IgD-negative memory B cell (primary cell): ENCODE data around the gene DYNLL1. TPM values are rescaled to one million over a fixed set of nuclear protein-coding genes. Genes with fewer than 3 reads are reported as not detected.

ENCODE experiments used
- H3K27ac Mint-ChIP-seq, 3 donors: one replicate each; pipeline ENCODE4 v1.8.0; 2020 to 2022; ENCODE audit warnings: mild to moderate bottlenecking in 3 of 3, mixed read lengths in 3 of 3, moderate library complexity in 1 of 3
- H3K27me3 Mint-ChIP-seq: one replicate; pipeline ENCODE4 v1.8.0; 2021; ENCODE audit warnings: mixed read lengths
- H3K36me3 Mint-ChIP-seq: one replicate; pipeline ENCODE4 v1.8.0; 2020; ENCODE audit warnings: mild to moderate bottlenecking, mixed read lengths
- H3K4me1 Mint-ChIP-seq, 3 donors: one replicate each; pipeline ENCODE4 v1.8.0; 2020 to 2022; ENCODE audit warnings: mixed read lengths in 3 of 3, mild to moderate bottlenecking in 1 of 3
- H3K4me3 Mint-ChIP-seq, 4 donors: one replicate each; pipeline ENCODE4 v1.8.0; 2020 to 2022; ENCODE audit warnings: mild to moderate bottlenecking in 4 of 4, mixed read lengths in 4 of 4, moderate library complexity in 3 of 4
- H3K9me3 Mint-ChIP-seq, 3 donors: one replicate each; pipeline ENCODE4 v1.8.0; 2020 to 2021; ENCODE audit warnings: mixed read lengths in 3 of 3, mild to moderate bottlenecking in 1 of 3
- polyA plus RNA-seq: library from polyadenylated mRNA; unstranded; fragments of 300-500 nt; fragmentation: Illumina TruSeq; gene quantifications from one replicate; pipeline ENCODE4 v1.2.3, GENCODE V29; 2021

DYNLL1 gene
- polyA plus RNA-seq, 1 donor from 2014 or later: 442 TPM

- no peaks in the 10 kb centered on the region for H3K9me3 Mint-ChIP-seq
- no peak overlapping the region for H3K27ac Mint-ChIP-seq
- H3K4me1 Mint-ChIP-seq: peaks cover 22 to 40% (median 40%) of the 10 kb centered on the region in 3 donors
- no peaks in the 10 kb centered on the region for H3K27me3 Mint-ChIP-seq
- H3K36me3 Mint-ChIP-seq: peaks cover 2% of the 10 kb centered on the region
- H3K4me3 Mint-ChIP-seq: no peak overlapping the region
Observed at GRCh38 chr12:120542166-120542565, 46.3 kb downstream of the DYNLL1 start.

DNA sequence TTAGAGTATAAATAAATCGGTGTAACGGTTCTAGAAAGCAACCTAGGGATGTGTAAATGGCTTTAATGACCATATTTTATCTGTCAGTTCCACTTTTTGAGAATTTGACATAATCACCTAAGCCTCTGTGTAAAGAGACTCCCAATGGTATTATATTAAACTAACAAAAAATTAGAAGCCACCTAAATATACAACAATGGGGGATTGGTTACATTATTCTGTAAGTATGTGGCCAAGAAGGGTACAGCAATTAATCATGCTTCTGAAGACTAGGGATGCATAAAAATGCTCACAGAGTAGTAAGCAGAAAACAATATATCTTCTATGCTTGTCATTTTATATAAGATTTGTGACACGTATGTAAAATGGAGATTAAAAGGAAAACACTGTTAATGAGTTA lies 48.8 kb downstream of the DYNLL1 start:
- no peaks in the 10 kb centered on the region for H3K27me3 Mint-ChIP-seq
- H3K4me1 Mint-ChIP-seq: peaks cover under 1 to 15% (median 15%) of the 10 kb centered on the region in 3 donors
- no peak overlapping the region for H3K27ac Mint-ChIP-seq

DNA sequence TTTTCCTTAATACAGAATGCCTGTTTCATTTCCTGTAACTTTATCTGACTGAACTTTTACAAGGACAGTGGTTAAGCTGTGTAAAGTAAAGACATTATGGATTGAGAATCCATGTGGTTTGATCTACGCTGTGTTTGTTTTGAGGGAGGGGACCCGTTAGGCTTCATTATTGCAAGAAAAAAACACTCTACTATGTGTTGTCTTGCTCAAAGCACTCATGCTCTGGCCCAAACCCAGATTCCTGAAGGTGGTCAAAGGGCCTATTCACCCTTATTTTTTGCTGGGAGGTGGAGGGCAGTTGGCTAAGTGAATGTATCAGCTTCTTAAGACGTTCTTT lies 50.1 kb downstream of the DYNLL1 start:
- no peaks in the 10 kb centered on the region for H3K27me3 Mint-ChIP-seq
- H3K9me3 Mint-ChIP-seq: no peaks in the 10 kb centered on the region
- H3K4me1 Mint-ChIP-seq: peaks cover 0 to 11% (median 9%) of the 10 kb centered on the region in 3 donors
- peaks cover 2% of the 10 kb centered on the region for H3K36me3 Mint-ChIP-seq
- H3K4me3 Mint-ChIP-seq: no peak overlapping the region
- no peak overlapping the region for H3K27ac Mint-ChIP-seq

More for the DNA sequence above, 48.8 kb downstream of the DYNLL1 start:
- Mint-ChIP-seq H3K4me3 (no peak overlapping the region), H3K36me3 (peaks cover 2% of the 10 kb centered on the region), H3K9me3 (no peaks in the 10 kb centered on the region)

Other genes starting within 250 kb of the DYNLL1 start
- 6.3 TPM for gene PXN, start 230.4 kb upstream of the DYNLL1 start, polyA plus RNA-seq
- gene RNU4-2, start 204.2 kb upstream of the DYNLL1 start, polyA plus RNA-seq: not detected
- gene RNU4-1, start 202.9 kb upstream of the DYNLL1 start, polyA plus RNA-seq: not detected
- 0.74 TPM for gene SIRT4, start 193.8 kb upstream of the DYNLL1 start, polyA plus RNA-seq
- not detected for gene PLA2G1B, start 168.3 kb upstream of the DYNLL1 start, polyA plus RNA-seq
- gene MSI1, start 126.9 kb upstream of the DYNLL1 start, polyA plus RNA-seq: not detected
- gene COX6A1, start 58.0 kb upstream of the DYNLL1 start, polyA plus RNA-seq: 830 TPM
- gene TRIAP1, start 49.7 kb upstream of the DYNLL1 start, polyA plus RNA-seq: 53.0 TPM
- 23.0 TPM for gene GATC, start 49.7 kb upstream of the DYNLL1 start, polyA plus RNA-seq
- gene SRSF9, start 26.4 kb upstream of the DYNLL1 start, polyA plus RNA-seq: 204 TPM
- 29.1 TPM for gene COQ5, start 33.0 kb downstream of the DYNLL1 start, polyA plus RNA-seq
- gene RNF10, start 38.2 kb downstream of the DYNLL1 start, polyA plus RNA-seq: 111 TPM
- 74.2 TPM for gene POP5, start 85.3 kb downstream of the DYNLL1 start, polyA plus RNA-seq
- not detected for gene CABP1, start 144.5 kb downstream of the DYNLL1 start, polyA plus RNA-seq
- 64.3 TPM for gene MLEC, start 191.0 kb downstream of the DYNLL1 start, polyA plus RNA-seq
- 4.9 TPM for gene UNC119B, start 214.3 kb downstream of the DYNLL1 start, polyA plus RNA-seq
- 14.1 TPM for gene ACADS, start 229.7 kb downstream of the DYNLL1 start, polyA plus RNA-seq